Activated CD8-positive, alpha-beta memory T cell treated with anti-CD3 and anti-CD28 coated beads, Interleukin-2, amount 50 U/mL, for 4 hours (primary cell): Measurements from ENCODE around the gene CRK.

Experiments used
- DNase-seq: peaks from one replicate; pipeline ENCODE4 v3.0.0-alpha.2; 2020

CRK gene

GRCh38 chr17:1455797-1456599, at the start of gene CRK:
CRK (minus strand) TSS chr17:1456232; CDS start chr17:1456117, 115 bp downstream.
- DNase-seq, result peak; percentile 99

GRCh38 chr17:1505586-1505985, 49.6 kb upstream of the CRK start:
- no peak for DNase-seq

GRCh38 chr17:1504866-1505265, 48.8 kb upstream of the CRK start:
- DNase-seq, result no peak

DNA sequence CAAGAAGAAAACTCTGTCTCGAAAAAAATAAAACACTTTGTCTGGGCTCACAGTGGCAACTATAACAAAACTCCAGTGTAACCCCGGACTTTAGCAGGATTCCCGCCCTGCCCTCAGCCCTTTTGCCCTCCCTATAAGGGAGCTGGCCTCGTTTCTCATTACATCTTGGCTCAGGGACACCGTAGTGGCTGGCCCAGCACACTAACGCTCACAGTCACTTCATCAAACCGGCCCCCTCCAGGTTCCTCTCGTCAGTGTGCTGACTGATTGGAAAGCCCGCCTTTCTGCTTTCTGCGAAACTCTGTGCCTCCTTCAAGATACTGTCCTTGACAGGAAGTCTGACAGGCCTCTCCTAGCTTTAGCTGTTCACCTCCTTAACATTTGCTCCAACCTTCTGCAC, 47.7 kb upstream of the CRK start:
- DNase-seq, result no peak

DNA sequence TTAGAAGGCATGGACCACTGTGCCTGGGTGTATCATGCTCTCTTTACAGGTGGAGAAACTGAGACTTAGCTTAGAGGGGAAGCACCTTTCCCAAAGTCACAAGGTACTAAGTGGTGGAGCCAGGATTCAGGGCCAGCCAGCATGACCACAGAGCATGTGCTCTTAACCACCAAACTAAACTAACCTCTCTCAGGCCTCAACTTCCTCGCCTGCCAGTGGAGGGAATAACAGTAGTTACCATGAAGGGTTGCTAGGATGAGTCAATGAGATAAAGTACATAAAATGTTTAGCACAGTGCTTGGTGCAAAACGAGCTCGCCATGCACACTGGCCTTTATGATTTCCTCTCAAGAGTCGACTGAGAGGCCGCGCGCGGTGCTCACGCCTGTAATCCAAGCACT, 42.8 kb upstream of the CRK start:
- no peak for DNase-seq

GRCh38 chr17:1498233-1498632, 42.2 kb upstream of the CRK start:
- no peak for DNase-seq

- DNase-seq, result no peak
These were observed 41.8 kb upstream of the CRK start for GRCh38 chr17:1497831-1498230.

- DNase-seq, result no peak
These were observed 40.8 kb upstream of the CRK start for GRCh38 chr17:1496869-1497268.

- no peak for DNase-seq
These were observed 39.4 kb upstream of the CRK start for GRCh38 chr17:1495265-1495989.

GRCh38 chr17:1494736-1495253, 38.8 kb upstream of the CRK start:
- no peak for DNase-seq

DNA sequence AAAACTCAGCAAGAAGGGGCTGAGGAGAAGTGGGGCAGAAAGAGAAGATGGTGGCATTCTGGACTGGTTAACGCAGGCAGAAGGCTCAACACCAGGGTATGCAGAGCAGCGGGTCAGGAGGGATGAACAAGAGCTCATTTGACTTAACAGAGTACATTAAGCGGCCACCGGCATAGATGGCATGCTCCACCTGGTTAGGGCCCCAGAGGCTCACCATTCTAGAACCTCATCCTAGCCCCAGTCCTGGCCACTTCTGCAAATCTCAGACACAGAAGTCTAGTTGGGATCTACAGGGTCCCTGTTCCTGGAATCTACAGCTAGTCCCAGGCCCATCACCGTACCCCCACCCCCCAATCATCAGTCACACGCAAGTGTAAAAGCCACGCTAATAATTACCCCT, 38.2 kb upstream of the CRK start:
- no peak for DNase-seq

DNA sequence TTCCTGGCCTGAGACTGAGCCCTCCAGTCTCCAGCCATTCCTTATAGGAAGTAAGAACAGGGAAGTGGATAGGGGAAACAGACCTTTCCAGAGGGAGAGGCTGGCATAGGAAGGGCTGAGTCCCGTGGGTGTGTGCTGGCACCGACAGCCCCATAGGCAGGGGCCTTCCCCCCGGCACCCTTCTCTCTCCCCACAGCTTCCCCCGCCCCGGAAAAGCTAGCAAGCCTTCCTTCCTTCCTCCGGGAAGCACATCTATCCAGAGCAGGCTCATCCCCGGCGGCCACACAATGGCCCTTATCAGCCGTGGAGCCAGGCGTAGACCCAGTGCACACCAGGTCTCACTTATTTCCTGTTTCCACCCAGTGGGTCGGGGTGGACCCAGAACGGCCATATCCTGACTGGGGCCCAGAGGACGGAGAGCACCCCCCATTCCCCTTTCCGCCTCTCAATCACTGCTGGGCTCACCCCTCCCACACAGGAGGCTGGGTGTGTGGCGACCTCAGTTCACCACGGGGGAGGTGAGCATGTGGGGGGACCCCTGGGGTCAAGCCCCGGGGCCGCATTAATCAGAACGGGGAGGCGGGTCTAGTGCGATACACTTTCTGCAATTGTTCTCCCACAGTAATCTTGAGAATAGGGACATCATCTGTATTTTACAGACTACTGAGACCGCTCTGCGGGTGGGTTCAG, 37.4 kb upstream of the CRK start:
- no peak for DNase-seq

DNA sequence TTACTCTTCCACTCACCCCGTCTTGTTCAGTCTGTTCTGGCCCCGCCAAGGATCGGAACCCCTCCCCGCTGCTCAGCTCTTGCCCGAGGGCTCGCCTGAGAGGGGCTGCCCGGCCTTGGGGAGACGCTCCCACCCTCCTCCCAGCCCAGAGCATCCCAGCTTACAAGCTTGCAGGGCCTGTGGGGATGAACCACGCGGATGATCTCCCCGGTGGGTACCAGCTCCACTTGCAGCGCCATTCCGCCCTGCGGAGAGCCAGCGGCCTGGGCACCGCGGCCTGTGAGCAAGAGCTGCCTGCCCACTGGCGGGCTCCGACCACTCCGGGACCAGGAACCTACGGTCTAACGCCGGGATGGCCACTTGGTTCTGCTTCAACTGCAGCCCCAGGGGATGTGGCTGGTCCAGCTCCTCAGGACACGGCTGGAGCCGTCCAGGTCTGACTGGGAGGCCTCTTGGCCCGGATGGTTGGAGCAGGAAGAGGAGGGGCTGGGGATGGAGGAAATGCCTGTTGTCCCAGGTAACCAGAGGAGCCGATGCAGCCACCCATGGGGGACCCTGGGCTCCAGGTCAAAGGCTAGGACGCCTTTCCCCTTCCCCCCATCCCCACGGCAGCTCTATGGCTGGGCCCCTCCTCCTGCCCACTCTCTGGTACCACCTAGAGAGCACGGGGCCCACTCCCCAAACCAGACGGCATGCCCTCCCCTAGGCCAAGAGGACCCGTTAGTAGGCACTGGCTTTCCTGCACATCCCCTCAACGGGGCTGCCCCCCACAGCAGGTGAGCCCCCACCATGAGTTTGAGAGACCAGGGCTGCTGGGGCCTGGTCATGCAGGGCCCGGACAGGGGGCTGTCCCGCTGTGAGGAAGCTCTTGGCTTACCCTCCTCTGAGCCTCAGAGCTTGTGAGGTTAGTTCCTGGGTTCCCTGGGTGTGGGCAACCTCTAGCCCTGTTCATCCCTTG, 36.5 kb upstream of the CRK start, which contains the start of gene MYO1C:
MYO1C (minus strand) TSS at position 438 of the 958 bp plus-strand sequence; CDS start at position 239, 199 bp downstream.
- DNase-seq, result no peak

DNA sequence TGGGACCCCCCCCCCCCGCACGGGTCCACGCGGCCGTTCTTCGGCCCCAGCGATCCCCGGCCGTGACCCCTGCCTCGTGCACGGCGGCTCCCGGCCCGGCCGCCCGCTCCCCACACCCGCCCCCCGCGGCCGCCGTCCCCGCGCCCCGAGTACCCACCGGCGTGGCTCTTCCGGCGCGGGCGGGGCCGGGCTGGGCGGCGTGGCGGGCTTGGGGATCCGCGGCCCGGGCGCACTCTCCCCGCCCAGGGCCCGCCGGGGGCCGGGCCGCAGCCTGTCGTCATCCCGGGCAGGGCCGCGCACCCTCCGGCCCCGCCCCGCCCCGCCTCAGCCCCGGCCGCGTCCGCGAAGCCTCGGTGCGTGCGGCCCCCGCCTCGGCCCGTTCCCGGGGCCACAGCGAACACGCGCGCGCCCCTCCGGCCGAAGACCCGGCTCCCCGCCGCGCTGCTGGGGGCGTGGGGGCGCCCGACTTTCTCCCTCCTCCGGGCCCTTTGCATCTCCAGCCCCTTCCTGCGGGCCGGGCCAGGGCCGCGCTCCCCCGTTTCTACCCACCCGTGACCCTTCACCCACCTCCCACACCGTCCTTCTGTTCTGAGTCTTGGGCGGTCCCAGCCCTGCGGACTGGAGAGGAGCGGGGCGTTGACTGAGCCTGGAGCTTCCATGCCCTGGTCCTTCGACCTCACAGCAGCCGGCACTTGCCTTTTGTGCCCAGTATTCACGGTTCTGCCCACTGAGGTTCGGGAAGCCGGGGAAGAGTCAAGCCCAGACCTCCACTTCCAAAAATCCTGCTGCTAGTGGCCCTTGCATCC, 35.6 kb upstream of the CRK start:
- no peak for DNase-seq

DNA sequence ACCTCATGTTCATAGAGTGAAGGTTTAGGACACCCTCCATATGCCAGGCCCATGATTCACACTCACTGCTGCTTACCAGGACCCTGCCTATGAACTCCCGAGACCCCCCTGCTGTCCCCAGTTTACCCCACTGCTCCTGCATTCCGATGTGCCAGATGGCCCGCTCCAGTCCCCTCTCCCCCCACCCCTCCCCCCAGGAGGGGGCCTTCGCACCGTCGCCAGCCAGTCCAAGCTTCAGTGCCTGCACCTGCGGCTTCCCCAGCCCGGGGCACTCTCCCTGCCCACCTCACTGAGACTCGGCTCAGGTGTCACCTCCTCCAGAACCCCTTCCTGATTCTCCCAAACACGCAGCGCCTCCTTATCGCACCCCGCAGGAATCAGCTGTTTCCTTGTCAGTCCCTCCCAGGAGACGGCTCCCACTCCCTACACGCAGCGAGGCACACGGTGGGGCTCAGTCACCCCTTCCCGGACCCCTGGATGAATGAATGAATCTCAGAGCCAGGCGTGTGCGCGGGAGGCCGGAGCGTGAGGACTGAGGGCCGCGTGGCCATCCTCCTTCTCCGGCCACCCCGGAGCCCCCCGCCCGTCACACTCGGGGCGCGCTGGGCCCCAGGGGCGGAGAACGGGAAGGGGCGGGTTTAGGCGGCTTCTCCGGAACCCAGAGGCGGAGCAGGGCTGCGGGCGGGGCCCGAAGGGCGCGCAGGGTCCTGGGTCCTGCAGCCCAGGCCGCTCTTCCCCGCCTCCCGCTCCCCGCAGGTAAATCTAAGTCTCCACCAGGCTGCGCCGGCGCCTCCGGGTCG, 34.8 kb upstream of the CRK start:
- peak; percentile 62 for DNase-seq

DNA sequence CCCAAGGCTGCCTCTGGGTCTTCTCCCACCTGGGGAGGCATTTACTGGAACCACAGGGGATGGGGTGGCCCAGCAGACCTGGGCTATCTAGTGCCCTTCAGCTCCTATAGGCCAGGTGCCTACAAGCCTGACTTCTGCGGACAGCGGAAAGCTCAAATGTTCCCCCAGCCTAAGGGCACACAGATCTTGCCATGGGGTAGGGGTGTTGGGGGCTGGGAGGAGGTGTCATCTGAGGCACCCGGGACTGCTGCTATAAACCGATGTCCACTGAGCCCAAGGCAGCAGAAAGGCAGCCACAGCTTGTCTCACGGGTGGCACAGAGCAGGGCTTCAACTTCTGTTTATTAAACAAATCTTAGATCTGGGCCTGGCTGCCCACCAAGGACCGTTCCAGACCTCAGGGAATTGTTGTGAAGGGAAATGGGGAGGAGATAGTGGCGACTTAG, 32.8 kb upstream of the CRK start:
- DNase-seq, result no peak

GRCh38 chr17:1487939-1488825, 32.1 kb upstream of the CRK start:
- DNase-seq, result peak; percentile 77

DNA sequence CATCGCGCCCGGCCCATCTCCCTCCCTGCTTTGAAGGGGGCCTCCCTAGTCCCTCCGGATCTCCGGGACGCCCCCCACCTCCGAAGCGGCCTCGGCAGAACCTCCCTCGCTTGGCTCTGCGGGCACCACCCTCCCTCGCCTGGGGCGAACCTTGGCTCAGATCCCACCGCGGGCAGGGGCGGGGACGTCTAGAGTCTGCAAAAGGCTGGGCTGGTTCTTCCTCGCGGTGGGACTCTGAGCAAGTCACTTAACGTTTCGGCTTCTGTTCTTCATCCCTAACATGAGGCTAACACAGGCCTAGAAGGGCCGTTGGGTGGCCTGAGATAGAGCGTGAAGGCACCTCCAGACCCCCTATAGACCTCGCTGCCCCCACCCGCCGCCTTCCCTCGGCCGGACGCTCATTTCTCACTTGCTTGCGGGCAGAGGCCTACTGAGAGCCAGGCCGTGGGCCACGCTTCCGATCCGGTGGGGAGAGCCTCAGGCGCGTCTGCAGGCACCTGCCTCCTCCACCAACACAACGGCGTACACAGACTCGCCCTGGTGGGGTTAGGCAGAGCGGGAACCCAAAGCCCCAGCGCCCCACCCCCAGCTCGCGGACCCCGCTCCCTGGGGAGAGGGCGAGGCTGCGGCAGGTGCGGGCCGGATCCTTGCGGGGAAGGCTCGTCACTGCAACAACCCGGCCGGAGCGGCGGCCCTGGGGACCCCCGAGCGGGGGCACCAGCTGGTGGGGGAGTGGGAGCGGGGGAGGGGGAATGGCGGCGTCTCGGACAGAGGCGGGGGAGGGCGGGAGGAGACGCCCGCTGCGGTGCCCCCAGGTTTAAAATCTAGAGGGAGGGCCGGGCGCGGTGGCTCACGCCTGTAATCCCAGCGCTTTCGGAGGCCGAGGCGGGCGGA, 31.0 kb upstream of the CRK start:
- peak; percentile 83 for DNase-seq
